ENCODE results near the gene ANO6. TPM values are rescaled to one million over a fixed set of nuclear protein-coding genes. Genes with fewer than 3 reads are reported as not detected.

The ANO6 gene
- total RNA-seq, 4 donors from 2014 or later, result 139 to 167 (median 155) TPM

DNA sequence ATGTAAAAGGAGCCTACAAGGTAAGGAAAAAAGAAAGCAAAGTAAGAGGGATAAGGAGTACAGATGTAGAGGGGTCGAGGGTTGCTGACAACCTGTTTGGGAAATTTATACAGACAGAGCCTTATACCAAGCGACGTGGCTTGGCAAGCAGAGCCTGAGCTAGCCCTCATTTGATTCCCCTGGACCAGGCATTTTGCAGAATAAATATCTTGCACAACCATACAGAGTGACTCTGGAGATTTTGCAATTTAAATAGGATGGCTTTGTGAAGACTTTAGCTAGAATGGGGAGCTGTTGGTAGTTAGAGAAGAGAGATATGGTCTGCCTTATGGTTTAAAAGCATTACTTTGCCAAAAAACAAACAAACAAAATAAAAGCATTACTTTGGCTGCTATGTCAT, 11.1 kb upstream of the ANO6 start:
- no peak for TF ChIP-seq CTCF (IDR thresholded peaks at IDR 0.05; ENCODE audit: low read depth)

DNA sequence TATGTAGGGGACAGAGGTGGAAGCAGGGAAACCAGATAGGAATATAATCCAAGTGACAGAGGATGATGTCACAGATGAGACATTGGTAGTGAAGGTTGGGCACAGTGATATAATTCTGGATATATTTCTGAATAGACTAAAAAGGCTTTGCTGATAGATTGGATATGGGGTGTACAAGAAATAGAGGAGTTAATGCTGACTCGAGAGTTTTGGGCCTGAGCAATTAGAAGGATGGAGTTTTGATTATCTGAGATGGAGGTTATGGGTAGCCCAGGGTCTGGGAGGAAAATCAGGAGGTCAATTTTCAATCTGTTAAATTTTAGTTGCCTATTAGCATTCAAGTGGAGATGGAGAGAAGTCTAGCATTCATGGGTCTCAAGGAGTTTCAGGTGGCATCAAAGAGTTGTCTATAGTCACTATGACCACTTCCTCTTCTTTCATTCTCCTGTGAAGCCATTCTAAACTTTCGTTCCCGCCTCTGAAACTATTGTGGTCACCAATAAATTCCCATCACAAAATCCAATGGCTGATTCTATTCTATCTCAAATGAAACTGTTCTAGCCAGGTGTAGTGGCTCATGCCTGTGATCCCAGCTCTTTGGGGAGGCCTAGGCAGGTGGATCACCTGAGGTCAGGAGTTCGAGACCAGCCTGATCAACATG, 10.6 kb upstream of the ANO6 start:
- TF ChIP-seq CTCF (IDR thresholded peaks at IDR 0.05; ENCODE audit: low read depth), result no peak

DNA sequence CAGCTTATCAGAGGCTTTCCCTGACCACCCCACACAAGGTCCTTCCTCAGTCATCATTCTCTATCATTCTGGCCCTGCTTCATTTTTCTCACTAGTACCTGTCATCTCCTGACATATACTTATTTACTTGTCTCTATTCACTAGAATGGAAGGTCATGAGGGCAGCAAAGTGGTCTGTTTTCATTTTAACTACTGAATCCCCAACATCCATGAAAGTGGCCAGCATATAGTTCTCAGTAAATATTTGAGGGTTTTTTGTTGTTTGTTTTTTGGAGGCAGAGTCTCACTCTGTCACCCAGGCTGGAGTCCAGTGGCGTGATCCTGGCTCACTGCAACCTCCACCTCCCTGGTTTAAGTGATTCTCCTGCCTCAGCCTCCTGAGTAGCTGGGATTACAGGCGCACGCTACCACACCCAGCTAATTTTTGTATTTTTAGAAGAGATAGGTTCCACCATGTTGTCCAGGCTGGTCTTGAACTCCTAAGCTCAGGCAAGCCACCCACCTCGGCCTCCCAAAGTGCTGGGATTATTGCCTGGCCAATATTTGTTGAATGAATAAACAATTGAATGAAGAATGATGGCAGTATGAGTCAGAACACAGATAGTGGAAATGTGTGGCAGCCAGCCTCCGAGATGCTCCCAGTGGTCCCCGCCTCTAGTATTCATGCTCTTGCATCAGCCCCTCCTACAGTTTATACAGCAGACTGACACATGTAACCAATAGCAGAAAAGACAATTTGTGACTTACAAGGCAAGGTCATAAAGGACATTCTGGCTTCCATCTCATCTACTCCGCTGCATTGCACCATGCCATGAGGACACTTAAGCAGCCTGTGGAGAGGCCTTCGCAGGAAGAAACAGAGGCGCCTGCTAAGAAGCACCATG, 7.0 kb upstream of the ANO6 start:
- no peak for TF ChIP-seq CTCF (IDR thresholded peaks at IDR 0.05; ENCODE audit: low read depth)

GRCh38 chr12:45209784-45210183, 6.1 kb upstream of the ANO6 start:
- TF ChIP-seq CTCF (IDR thresholded peaks at IDR 0.05; ENCODE audit: low read depth), result no peak

GRCh38 chr12:45212064-45212463, 3.8 kb upstream of the ANO6 start:
- no peak for TF ChIP-seq CTCF (IDR thresholded peaks at IDR 0.05; ENCODE audit: low read depth)

- TF ChIP-seq CTCF (IDR thresholded peaks at IDR 0.05; ENCODE audit: low read depth), result no peak
Observed at GRCh38 chr12:45213107-45213506, 2.8 kb upstream of the ANO6 start.

DNA sequence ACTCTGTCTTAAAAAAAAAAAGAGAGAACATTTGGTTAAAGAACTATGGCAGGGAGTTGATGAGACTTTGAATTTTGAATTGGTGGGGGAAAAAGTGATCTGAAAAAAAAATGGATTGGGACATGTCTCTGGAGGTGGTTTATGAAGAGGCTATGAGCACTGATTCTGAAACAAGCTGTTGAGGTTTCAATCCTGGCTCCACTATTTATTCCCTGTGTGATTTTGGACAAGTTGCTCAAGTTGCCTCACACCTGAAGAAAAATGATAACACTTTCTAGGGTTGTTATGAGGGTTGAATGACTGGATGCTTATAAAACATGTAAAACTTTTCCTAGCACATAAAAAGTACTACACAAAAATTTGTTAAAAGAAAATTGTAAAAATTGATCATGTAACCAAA, 1.8 kb upstream of the ANO6 start:
- TF ChIP-seq CTCF (IDR thresholded peaks at IDR 0.05; ENCODE audit: low read depth), result no peak

All from subcutaneous adipose tissue (tissue), 4 donors.